Sigmoid colon (tissue), 4 donors: Measurements from ENCODE around the gene PLEKHG5.
"Not testable (repeated sequence)": the region's sequence is repeated elsewhere in the genome, so short reads cannot be mapped to it uniquely, and the experiment has no call there.

Source experiments
- CTCF ChIP-seq, 4 experiments: fragments of 450-650 bp in 3 of 4; fragments of 200-600 bp in 1 of 4; IDR thresholded peaks; one replicate each; pipeline ENCODE4 v1.5.1; 2016 to 2019; ENCODE audit warnings: antibody characterized with exemption in 4 of 4, mild to moderate bottlenecking in 3 of 4, moderate library complexity in 2 of 4
- EP300 ChIP-seq, 4 donors: sonication (generic); formaldehyde crosslinking; IDR thresholded peaks; one replicate each; pipeline ENCODE4 v1.6.1; 2017; ENCODE audit warnings: antibody characterized with exemption in 4 of 4
- POLR2A ChIP-seq, 2 donors: fragments of 450-650 bp; IDR thresholded peaks; one replicate each; pipeline ENCODE4 v1.6.1; 2016; ENCODE audit warnings: antibody characterized with exemption in 2 of 2, mild to moderate bottlenecking in 2 of 2, moderate library complexity in 2 of 2
- POLR2AphosphoS5 ChIP-seq, 4 donors: sonication (generic); formaldehyde crosslinking; IDR thresholded peaks; one replicate each; pipeline ENCODE4 v1.6.1; 2017; ENCODE audit warnings: antibody characterized with exemption in 4 of 4

- TF ChIP-seq CTCF, POLR2A, EP300, POLR2AphosphoS5 (IDR thresholded peaks at IDR 0.05): not testable (repeated sequence)
These were observed 59.6 kb downstream of the PLEKHG5 start for GRCh38 chr1:6431645-6432579.
